T-helper 1 cell (primary cell): ENCODE measurements around the gene DHODH.
"Not testable (repeated sequence)": the region's sequence is repeated elsewhere in the genome, so short reads cannot be mapped to it uniquely, and the experiment has no call there.

Source experiments
- DNase-seq, 5 donors: peaks; one replicate each; pipeline ENCODE4 v3.0.0-alpha.2; 2012 to 2020
- total RNA-seq, 4 donors: gene quantifications; one replicate each; lab custom pipeline; 2026; lab: John Stamatoyannopoulos, UW

DHODH gene
- total RNA-seq, result 7.3 to 14.7 (median 9.4) reads per million in 4 donors

GRCh38 chr16:72008424-72009216 is at the start of gene DHODH:
Gene DHODH (plus strand): TSS chr16:72008744. CDS start chr16:72008765, 21 bp downstream.
- DNase-seq, result peak; percentile 96 to 99 (median 97)

GRCh38 chr16:71961066-71962039 is 47.2 kb upstream of the DHODH start:
- DNase-seq, result peak; percentile 45 to 77 (median 63)

DNA sequence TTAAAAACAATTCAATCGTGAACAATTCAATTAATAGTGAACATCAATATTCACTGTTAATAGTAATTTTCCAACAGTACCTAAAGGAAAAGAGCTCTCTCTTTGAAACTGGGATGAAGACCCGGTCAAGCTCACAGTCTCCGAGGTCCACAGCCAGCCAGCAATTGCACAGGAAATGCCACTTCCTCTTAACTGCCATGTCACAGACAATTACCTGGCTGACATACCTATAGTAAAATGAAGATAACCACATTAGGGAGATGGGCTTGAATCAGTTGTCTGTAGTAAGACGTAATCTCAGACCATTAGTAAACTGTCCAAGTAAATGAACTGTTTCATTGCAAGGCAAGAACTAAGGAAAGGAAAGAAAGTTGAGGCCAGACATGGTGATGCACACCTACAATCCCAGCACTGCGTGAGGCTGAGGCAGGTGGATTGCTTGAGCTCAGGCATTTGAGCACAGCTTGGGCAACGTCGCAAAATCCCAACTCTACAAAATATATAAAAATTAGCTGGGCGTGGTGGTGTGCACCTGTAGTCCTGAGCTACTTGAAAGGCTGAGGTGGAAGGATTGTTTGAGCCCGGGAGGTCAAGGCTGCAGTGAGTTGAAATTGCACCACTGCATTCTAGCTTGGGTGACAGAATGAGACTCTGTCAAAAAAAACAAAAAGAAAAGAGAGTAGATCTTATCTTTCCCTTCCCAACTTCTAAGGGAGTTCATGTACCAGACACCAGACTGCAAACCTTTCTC is 45.2 kb upstream of the DHODH start:
- no peak for DNase-seq

DNA sequence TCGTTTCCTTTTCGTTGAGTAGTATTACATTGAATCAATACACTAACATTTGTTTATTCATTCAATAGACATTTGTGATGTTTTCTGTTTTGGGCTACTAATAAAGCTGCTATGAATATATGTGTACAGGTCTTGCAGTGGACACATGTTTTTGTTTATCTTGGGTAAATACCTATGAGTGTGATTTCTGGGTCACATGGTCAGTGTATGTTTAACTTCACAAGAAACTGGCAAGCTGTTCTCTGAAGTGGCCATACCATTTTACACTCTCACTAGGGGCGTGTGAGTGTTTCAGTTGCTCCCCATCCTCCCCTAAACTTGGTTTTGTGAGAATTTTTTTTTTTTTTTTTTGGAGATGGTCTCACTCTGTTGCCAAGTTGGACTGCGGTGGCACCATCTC is 43.3 kb upstream of the DHODH start:
- no peak for DNase-seq

DNA sequence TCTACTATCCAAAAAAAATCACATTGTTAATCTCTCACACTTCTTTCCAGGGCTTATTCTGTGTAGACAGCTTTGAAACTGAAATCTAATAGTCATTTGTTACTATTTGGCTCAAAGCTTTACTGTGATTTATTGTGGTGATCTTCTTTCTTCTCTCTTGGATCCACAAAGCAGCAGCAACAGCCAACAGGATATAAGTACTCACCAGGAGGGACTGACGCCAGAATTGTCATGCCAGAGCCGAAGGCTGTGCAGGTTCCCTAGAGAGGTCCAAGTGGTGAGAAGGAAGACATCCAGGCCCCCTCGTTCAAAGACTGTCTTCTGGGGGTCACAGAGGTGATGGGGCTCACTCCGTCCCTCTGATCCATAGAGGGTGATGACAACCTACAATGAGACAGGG is 41.6 kb upstream of the DHODH start:
- DNase-seq, result no peak

GRCh38 chr16:71969353-71969752 is 39.2 kb upstream of the DHODH start:
- DNase-seq, result no peak

GRCh38 chr16:71971571-71971970 is 37.0 kb upstream of the DHODH start:
- no peak for DNase-seq

DNA sequence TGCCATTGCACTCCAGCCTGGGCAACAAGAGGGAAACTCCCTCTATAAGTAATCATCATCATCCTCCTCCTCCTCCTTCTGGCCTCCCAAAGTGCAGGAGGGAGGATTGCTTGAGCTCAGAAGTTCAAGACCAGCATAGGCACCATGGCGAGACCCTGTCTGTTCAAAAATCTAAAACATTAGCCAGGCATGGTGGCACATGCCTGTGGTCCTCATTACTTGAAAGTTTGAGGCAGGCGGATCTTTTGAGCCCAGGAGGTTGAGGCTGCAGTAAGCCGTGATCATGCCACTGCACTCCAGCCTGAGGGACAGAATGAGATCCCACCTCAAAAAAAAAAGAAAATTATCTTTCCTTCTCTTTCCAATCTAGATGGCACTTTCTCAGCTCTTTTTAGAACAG is 36.2 kb upstream of the DHODH start:
- no peak for DNase-seq

GRCh38 chr16:71973001-71973400 is 35.5 kb upstream of the DHODH start:
- DNase-seq, result no peak

- no peak for DNase-seq
These were observed 34.3 kb upstream of the DHODH start for GRCh38 chr16:71974068-71974818.

- DNase-seq, result no peak
These were observed 23.1 kb upstream of the DHODH start for GRCh38 chr16:71985262-71985974.

GRCh38 chr16:71986131-71986530 is 22.4 kb upstream of the DHODH start:
- no peak for DNase-seq

- no peak for DNase-seq
These were observed 13.5 kb upstream of the DHODH start for GRCh38 chr16:71995038-71995437.

DNA sequence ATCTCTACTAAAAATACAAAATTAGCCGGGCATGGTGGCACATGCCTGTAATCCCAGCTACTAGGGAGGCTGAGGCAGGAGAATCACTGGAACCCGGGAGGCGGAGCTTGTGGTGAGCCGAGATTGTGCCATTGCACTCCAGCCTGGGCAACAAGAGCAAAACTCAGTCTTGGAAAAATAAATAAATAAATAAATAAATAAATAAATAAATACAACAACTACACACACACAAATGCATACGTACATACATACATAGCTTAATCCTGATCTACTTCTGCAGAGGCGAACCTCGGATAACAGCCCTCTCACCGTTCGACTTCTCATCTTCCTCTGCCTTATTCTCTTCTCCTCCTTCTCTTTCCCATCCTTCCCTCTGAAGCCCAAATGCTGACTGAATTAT is 11.0 kb upstream of the DHODH start:
- DNase-seq, result not testable (repeated sequence)

GRCh38 chr16:72001180-72001874 is 7.2 kb upstream of the DHODH start:
- DNase-seq, result no peak

- DNase-seq, result no peak
These were observed 5.9 kb upstream of the DHODH start for GRCh38 chr16:72002619-72003018.

DNA sequence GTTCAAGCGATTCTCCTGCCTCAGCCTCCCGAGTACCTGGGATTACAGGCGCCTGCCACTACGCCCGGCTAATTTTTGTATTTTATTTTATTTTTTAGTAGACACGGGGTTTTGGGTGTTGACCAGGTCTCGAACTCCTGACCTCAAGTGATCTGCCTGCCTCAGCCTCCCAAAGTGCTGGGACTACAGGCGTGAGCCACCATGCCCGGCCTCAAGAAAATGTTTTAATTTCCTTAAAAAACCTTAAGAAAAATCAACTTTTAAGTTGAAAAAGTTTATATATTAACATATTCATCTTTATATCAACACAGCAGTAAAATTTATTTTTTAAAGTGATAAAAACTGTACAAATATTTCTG is 500 bp upstream of the DHODH start:
- DNase-seq, result not testable (repeated sequence)

GRCh38 chr16:72009779-72010178 is 1.2 kb downstream of the DHODH start:
- DNase-seq, result no peak

DNA sequence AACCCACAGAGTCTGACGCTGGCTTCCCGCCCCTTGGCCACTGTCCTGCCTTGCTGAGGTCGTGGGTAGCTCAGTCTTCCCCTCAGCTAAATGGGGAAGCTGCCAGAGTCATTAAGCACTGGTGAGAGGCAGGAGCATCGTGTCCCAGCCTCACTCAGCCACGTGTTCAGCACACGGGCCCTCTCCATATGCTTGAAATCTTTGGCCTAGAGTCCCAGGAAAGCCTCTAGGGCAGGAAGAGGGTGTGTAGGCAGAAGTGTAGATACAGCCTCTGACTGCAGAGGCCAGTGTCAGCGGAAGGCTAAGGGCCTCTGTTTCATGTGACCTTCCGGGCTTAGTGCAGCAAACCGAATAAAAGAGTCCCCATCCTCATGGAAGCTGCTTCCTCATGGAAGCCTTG is 4.1 kb downstream of the DHODH start:
- DNase-seq, result no peak

DNA sequence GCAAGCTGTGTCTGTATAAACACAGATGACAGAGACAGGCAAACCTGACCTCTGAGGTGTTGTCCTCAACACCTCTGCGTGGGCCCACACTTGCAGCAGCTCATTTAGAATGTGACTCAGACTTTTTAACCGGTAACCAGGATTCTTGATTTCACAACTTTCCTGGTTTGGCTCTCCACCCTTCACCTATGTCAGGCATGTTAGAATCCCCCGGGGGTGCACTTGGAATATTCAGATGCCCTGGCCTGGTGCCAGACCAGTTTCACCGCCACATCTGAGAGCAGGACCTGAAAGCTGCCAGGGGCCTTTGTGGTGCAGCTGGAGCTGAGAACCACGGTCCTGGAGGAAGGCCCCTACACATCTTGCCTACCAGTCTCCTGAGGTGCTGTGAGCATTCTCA is 4.8 kb downstream of the DHODH start:
- no peak for DNase-seq
